ENCODE results near the gene RBM33. TPM values are rescaled to one million over a fixed set of nuclear protein-coding genes. Genes with fewer than 3 reads are reported as not detected.
"Not testable (repeated sequence)": the region's sequence is repeated elsewhere in the genome, so short reads cannot be mapped to it uniquely, and the experiment has no call there.

Gene RBM33
- total RNA-seq, 1 donor from 2014 or later: 109 TPM

DNA sequence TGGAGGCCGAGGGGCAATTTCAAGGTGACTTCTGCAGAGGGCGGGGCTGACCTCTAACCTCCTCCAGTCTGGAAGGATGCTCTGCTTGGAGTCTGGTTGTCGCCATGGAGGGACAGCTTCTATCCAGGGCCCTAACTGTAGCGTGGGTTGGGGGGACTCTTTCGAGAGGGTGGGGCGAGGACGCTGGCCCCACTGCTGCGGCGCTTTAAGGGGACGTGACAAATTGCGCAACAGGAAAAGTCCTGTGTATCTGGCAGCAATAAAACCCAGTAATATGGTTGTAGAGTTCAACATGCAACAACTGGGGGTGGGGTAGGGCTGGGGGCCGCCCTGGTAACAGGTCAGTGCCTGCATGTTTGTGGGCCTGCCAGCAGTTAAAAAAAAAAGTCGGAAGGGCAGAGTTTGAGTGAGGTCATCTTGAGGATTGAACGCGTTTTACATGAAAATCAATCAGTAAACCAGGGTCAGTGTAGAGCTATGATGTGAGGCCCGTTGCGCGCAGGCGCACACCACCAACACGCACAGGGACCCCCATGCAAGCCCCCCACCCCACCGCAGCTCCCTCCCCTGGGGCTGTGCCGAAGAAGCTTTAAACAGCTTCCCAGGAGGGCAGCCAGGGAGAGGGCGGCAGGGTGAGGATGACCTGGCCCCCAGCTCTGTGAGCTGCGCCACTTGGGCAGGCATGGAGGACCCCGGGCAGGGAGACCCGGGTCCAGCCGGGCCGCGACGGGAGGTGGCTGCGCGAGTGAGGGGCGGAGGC is 163.5 kb downstream of the RBM33 start:
- intact Hi-C loops (cut with DNase I): no loop called here
- DNase-seq (ENCODE audit: low spot score): no peak
- no peak for ATAC-seq

DNA sequence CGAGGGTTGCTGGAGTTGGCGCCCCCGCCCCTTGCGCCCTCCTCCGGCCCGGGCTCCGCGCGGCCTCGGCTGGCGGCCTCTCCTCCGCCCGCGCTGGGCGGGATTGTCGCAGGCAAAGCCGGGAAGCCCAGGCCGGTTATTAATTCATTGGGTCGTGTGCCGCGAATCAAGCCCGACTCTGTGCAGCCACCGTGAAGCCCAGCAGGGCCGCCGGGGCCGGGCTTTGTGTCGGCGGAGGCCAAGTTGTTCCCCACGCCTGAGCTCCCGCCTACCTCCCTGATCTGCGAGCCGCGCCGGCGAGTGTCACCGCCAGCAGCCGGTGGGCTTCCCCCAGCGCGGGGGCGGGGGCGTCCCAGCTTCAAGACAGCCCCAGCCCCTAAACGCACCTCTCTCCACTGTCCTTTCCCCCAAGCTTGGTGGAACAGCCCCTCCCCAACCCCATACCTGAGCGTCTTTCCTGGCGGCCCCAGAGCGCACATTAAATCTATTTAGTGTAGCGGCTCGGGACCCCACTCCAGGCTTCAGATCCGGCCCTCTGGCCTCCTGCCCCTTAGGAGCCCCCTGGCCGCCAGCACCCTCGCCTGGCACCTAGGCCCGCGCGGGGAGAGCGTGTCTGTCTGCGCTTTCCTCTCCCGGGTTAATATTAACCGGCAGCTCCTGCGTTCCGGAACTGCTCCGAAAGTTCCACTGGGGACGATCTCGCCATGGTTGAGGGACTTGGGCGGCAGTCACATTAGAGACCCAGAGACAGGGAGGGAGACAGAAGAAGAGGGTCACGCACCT is 164.3 kb downstream of the RBM33 start:
- DNase-seq (ENCODE audit: low spot score) (no peak), ATAC-seq (no peak)
- intact Hi-C loops (cut with DNase I): no loop called here

DNA sequence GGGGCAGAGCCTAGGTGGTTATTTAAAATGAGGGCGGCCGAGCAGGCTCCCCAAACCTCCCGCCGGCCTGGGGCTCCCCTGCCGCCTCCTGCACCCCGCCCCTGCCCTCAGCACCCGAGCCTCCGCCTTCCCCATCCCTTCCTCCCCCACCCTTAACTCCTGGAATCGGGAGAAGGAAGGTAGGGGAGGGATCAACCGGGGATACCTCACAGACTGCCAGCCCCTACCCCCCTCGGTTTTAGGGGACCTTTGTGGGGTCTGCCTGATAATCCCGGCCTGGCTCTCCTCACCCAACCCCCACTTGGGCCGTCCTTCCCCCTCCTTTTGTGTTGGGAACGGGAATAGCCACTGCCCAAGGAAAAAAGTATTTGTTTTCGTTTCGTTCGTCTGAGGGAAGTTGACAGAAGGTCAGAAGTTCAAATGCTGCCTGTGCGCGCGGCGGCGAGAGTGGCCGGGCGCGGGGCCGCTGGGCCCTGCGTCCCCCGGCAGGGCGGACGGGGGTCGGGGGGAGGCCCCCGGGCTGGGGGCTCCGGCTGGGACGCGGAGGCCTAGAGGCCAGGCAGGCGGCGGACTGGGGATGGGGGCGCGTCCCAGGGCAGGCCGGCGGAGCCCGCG is 165.0 kb downstream of the RBM33 start:
- ATAC-seq (no peak), DNase-seq (ENCODE audit: low spot score) (no peak)
- intact Hi-C loops (cut with DNase I): no loop called here

DNA sequence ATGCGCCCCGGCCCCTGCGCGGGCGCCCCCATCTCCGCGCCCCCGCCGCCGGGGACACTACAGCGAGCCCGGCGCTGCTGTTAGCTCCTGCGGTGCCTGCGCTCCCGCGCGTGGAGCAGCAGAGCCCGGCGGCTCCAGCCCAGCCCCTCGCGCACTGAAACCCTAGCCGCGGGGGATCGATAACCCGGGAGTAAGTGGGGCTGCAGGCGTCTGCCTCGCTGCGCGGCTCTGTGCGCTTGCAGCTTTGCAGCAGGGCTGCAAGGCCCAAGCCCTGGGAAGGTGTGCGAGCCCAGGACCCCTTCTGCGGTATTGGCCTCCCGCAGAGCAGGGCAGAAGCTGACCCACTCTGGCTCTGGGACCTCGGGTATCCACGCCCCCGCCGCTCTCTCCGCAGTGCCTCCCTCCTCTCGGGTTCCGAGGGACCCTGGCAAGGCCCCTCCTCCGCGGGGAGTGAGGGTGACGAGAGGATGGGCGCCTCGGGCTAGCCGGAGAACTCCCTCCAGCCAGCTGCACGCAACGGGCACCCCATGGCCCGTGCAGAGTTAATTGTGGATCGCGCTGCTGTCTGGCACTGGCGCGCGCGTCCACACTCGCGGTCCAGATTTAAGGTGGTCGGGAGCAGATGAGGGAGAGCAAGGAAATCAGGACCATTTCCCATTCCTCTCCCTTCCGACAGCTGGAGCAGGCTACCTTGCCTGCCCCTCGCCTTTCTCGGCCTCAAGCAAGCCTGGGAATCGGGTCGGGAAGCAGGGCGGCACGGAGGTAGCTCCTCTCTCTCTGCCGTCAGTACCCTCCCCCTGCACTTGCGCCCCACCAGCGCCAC is 165.7 kb downstream of the RBM33 start:
- no peak for DNase-seq (ENCODE audit: low spot score)
- no peak for ATAC-seq
- intact Hi-C loops (cut with DNase I): loop anchor here (10.0 kb wide), 1 partner anchor 655 kb away; no protein-coding TSS in a partner anchor

DNA sequence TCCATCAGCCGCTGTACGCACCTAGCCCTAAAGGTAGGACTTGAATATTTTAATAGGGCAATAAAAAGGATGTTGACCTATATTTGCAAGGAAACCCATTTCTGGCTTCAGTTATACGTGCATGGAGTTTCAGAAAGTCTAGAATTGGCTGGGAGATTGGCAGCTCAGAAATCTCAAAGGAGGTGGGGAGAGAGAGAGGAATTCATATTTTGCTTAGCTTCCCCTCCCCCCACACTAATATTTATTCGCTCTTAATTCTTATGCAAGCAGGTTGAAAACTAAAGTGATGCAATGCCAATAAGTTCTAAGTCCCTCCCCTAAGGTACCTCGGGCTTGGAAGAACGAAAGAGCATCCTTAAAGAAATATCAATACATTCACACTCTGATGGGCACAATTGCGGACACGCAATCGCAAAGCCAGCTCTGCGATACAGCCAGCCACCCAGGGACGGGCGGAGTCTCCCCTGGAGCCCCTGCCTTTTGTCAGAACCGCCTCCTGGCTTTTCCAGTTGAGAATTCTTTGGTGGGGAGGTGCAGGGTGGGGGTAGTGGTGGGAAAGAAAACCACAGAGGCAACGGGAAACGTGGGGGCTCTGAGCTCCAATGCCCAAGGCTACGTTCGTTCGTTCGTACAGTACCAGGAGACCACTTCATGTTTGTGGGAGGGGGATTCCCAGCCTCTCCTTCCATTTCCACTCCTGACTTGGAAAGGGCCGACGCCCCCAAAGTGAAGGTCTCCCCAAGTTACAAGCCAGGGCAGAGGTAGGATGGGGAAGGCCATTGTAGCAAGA is 166.5 kb downstream of the RBM33 start:
- intact Hi-C loops (cut with DNase I): loop anchor here (10.0 kb wide), 1 partner anchor 654 kb away; no protein-coding TSS in a partner anchor
- no peak for DNase-seq (ENCODE audit: low spot score)
- no peak for ATAC-seq

DNA sequence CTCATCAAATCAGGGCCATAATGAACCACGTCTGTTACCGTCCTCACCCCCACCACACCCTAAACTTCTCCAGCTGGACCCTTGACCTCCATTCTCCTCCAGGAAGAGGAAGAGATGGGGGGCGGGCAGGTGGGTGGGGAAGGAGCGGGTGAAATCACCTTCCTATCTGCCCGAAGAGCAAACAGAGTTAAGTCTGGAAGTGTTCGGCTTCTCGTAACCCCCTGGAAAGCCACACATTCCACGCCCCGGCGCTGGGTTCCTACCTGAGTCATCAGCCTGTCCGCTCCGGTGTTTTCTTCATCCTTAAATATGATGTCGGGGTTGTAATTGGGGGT is 167.1 kb downstream of the RBM33 start:
- no peak for ATAC-seq
- no peak for DNase-seq (ENCODE audit: low spot score)
- intact Hi-C loops (cut with DNase I): loop anchor here (10.0 kb wide), 1 partner anchor 653 kb away; no protein-coding TSS in a partner anchor

DNA sequence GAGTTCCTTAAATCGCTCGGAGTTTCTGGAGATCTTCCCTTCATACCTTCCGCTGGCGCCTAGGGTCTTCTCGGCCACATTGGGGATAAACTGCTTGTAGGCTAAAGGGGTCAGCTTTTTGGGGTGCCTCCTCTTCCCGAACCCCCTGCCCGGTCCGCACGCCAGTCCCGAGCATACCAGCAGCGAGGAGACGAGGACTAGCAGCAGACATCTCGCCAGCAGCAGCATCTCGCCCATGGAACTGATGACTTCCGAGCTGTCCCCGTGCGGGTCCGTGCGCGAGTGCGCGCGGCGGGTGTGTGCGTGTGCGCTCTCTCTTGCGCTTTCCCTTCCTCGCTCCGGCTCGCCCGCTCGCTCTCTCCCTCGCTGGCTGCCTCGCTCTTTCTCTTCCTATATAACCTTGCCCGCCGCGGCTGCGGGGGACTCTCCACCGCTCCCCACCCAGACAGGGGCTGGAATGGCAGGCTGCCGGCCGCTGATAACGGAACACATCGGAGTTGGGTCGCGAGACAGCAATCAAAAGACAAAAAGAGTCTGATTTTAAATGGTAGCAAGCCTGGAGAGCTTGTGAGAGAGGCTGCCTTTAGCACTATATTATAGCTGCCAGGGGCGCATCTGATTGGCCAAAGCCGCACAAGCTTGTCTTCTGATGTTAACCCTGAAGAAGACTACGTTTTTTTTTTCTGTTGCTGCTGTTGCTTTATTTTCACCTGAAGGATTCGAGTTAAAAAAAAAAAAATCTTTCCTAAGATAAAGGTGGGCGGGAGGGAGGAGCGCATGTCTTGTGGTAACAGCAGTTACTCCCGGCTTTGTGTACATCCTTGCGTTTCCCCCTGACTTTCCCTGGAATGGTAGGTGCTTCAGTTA is 167.7 kb downstream of the RBM33 start, which contains the start of gene SHH:
TSS of gene SHH (minus strand) at position 569 of the 867 bp plus-strand sequence. CDS start at position 228, 341 bp downstream.
- ATAC-seq: no peak
- intact Hi-C loops (cut with DNase I): loop anchor here (10.0 kb wide), 1 partner anchor 653 kb away; no protein-coding TSS in a partner anchor
- DNase-seq (ENCODE audit: low spot score): no peak

DNA sequence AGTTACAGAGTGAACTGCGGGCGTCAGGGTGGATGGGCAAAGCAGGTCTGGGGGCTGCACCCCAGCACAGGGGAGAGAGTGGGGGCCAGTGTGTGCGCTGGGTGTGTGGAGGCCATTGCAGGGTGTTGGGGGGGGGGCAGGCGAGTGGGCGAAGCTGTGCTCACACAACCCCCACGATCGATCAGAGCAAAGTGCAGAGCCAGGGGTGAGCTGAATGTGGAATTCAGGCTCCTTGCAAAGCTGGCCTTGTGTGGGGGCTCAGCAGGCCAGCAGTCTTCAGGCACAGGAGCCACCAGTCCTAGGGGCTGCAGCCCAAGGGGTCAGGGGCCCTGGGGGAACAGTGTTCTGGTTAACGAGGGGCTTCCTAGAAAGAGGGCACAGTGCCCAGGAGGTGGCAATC is 168.7 kb downstream of the RBM33 start:
- intact Hi-C loops (cut with DNase I): loop anchor here (10.0 kb wide), 1 partner anchor 652 kb away; no protein-coding TSS in a partner anchor
- ATAC-seq: no peak
- DNase-seq (ENCODE audit: low spot score): no peak

DNA sequence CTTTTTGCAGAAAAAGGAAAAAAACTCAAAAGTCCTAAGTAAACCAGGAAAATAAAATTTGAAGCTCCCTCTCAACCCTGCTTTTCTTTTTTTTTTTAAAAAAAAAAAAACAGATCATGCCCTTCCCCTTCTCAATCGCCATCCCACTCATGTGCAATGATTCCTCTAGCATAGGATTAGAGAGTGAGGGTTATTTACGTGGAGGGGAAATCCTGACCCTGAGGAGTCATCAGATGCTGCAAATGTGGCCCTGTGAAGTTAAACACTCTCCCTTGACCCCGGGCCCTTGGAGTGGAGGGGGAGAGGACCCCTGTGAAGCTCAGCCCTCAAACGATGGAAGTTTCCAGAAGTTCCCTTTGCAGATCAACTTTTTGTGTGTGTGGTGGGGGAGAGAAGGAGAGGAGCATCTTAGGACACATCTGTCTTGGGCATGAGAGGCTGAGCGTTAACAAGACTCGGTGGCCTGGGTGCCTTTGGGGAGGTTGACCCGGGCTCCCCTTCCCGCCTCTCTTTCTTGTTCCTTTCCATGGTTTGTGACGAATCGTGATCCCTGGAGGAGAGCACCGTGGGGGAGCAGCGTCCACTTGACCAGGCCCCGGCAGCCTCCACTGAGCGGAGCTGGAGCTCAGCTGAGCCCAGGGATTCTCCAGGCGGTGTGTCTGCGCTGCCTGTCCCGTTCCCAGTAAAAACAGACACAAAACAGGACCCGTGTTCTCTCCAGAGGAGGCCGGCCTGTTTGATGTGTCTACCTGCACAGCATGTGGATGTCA is 169.3 kb downstream of the RBM33 start:
- intact Hi-C loops (cut with DNase I): loop anchor here (10.0 kb wide), 1 partner anchor 651 kb away; no protein-coding TSS in a partner anchor
- DNase-seq (ENCODE audit: low spot score): no peak
- no peak for ATAC-seq

DNA sequence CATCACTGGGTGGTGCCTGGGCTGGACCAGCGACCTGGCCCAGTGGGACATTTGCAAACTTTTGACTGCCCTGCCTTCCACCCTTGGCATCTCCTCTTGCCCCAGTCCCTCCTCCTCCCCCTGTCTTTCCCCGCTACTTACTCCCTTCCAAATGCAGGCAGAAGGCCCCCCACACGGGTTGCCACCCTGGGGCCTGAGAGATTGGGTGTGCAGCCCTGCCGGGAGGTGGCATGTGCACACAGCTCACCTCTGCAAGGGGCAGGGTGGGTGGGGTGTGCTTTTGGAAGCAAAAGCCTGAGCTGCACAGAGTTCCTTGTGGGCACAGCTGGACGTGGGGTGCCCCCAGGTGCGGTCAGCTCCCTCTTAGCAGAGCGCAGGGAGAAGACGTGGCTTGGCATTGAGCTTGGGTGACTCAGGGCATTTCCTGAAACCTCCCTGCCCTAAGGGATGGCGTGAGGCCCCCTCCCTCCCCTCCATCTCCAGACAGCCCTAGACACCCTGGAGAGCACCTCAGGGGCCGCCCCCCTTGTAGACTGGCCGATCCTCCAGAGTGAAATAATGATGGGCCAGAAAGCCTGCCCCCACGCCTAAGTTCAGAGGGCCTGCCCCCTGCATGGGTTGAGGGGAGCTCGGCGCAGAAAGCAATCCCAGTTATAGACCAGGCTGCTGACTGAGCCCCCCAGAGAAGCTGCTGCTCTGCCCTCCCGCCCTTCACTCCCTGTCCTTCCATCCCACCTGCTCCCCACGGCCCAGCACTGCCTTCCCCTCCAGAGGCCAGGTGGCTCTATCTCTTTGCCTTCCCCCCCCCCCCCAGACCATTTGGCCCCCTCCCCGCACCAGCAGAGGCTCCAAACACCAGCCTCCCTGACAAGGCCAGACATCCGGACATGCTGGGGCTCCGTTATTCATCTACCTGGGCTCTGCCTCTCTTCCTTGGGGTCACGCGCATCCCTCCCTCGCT is 170.1 kb downstream of the RBM33 start:
- intact Hi-C loops (cut with DNase I): loop anchor here (10.0 kb wide), 1 partner anchor 650 kb away; no protein-coding TSS in a partner anchor
- DNase-seq (ENCODE audit: low spot score): no peak
- ATAC-seq: no peak

DNA sequence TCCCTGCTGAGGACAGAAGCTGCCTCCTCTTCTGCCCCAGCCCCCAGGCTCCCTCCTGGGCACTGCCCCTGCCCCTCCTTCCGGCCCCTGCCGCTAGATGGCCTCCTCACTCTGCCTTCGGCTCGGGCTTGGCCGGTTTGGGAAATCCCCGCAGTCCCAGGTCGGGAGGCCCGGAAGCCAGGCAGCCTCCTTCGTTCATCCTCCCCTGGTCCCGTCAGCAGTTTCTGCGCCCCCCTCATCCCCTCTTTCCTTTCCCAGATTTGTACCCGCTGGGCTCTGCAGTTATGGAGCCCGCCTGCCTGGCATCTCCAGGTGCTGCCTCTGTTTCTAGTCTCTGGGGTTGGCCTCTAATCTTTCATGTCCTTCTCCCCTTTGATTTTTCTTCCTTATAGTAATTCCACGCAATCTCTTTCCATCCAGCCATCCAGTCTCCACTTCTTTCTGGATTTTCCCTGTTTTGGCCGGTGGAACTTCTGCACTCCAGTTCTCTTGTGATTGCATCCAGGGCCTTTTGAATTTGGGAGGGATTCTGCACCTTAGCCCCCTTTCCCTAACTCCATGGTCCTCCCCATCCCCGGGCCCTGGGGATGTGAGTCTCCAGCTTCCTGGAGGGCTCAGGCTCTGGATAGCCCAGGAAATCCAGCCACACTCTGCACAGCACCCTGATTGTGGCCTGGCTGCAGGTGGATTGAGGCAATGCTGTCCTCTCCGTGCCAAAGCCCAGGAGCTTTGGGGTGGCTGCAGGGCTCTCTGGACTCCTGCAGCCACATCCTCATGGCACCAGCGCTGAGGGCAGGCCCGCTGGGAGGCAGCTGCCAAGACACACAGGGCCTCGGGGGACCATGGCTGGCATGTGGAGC is 171.1 kb downstream of the RBM33 start:
- intact Hi-C loops (cut with DNase I): loop anchor here (10.0 kb wide), 1 partner anchor 649 kb away; no protein-coding TSS in a partner anchor
- no peak for DNase-seq (ENCODE audit: low spot score)

DNA sequence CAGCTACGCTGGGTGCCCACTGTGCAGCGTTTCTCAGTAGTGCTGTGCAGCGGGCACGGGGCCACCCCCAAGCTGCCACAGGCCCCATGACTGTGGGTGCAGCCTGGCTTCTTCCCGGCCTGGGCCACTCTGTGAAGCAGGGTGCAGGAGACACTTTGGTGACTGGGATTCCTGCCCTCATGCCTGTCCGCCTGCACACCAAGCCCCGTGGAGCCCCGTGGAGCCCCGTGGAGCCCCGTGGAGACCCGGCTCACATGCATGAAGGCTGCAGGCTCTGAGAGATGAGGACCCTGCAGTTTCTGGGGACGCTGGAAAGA is 171.7 kb downstream of the RBM33 start:
- intact Hi-C loops (cut with DNase I): loop anchor here (10.0 kb wide), 1 partner anchor 649 kb away; no protein-coding TSS in a partner anchor
- ATAC-seq (no peak), DNase-seq (ENCODE audit: low spot score) (no peak)

More for the DNA sequence above, 171.1 kb downstream of the RBM33 start:
- ATAC-seq: peak; percentile 57

DNA sequence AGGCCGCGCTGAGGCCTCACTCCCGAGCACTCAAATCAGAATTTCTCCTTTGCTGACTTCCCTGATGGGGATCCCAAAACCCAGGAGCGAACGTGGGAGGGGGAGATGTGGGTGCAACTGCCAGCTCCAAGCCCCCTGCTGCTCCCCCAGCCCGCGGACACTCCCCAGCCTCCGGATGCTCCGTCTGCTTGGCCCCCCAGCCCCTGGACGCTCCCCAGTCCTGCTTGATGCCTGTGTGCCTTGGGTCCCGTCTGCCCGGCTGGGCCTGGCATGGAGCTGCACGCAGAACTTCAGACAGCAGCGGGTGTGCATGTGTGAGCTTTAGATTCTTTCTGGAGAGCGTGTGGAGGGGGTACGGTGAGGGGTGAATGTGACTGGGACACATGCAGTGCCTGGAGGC is 172.5 kb downstream of the RBM33 start:
- intact Hi-C loops (cut with DNase I): loop anchor here (10.0 kb wide), 1 partner anchor 648 kb away; no protein-coding TSS in a partner anchor
- ATAC-seq (no peak), DNase-seq (ENCODE audit: low spot score) (no peak)

DNA sequence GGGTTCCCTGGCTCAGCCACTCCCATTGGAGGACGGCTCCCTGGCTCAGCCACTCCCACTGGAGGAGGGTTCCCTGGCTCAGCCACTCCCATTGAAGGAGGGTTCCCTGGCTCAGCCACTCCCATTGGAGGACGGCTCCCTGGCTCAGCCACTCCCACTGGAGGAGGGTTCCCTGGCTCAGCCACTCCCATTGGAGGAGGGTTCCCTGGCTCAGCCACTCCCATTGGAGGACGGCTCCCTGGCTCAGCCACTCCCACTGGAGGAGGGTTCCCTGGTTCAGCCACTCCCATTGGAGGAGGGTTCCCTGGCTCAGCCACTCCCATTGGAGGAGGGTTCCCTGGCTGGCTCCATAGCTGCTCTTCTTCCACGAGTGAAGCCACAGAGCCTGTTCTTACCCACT is 173.1 kb downstream of the RBM33 start:
- not testable (repeated sequence) for DNase-seq (ENCODE audit: low spot score); ATAC-seq
- intact Hi-C loops (cut with DNase I): loop anchor here (10.0 kb wide), 1 partner anchor 647 kb away; no protein-coding TSS in a partner anchor
